ENCODE measurements around the gene GJA9.

DNA sequence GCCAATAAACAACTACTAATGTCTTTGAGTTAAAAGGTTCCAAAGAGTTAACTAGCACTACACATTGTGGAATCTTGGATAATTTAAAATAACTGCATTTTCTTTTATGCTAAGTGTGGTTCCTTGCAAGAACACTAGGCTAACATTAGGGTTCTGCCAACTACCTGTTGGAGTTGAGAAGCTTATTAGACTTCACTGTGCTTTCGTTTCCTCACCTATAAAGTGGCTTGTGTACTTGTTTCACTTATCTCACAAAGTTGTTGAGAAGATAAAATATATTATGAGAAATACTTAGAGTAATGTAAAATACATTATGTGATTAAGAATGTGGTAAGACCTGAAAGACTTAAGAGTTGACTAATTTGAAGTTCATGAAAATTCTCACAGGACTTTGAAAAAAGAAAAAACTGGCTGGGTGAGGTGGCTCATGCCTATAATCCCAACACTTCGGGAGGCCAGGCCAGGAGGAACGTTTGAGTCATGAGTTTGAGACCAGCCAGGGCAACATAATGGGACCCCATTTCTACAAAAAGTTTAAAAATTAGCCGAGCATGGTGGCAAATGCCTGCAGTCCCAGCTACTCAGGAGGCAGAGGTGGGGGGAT lies 16.2 kb downstream of the GJA9 start:
- TF ChIP-seq, protein P1, sequence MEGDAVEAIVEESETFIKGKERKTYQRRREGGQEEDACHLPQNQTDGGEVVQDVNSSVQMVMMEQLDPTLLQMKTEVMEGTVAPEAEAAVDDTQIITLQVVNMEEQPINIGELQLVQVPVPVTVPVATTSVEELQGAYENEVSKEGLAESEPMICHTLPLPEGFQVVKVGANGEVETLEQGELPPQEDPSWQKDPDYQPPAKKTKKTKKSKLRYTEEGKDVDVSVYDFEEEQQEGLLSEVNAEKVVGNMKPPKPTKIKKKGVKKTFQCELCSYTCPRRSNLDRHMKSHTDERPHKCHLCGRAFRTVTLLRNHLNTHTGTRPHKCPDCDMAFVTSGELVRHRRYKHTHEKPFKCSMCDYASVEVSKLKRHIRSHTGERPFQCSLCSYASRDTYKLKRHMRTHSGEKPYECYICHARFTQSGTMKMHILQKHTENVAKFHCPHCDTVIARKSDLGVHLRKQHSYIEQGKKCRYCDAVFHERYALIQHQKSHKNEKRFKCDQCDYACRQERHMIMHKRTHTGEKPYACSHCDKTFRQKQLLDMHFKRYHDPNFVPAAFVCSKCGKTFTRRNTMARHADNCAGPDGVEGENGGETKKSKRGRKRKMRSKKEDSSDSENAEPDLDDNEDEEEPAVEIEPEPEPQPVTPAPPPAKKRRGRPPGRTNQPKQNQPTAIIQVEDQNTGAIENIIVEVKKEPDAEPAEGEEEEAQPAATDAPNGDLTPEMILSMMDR (conservative IDR thresholded peaks at IDR 0.05; ENCODE audit: low read depth, low read length) = no peak
- no peak for TF ChIP-seq POLR2A (IDR thresholded peaks at IDR 0.05; ENCODE audit: low read depth, low read length)
- no peak for TF ChIP-seq BHLHE40 (IDR thresholded peaks at IDR 0.05; ENCODE audit: low read depth, low read length)
- TF ChIP-seq RCOR1 (IDR thresholded peaks at IDR 0.05; ENCODE audit: insufficient replicate concordance, low read length) = no peak
- TF ChIP-seq RAD21 (IDR thresholded peaks at IDR 0.05; ENCODE audit: low read length) = no peak
